ENCODE data around the gene TLNRD1.

DNA sequence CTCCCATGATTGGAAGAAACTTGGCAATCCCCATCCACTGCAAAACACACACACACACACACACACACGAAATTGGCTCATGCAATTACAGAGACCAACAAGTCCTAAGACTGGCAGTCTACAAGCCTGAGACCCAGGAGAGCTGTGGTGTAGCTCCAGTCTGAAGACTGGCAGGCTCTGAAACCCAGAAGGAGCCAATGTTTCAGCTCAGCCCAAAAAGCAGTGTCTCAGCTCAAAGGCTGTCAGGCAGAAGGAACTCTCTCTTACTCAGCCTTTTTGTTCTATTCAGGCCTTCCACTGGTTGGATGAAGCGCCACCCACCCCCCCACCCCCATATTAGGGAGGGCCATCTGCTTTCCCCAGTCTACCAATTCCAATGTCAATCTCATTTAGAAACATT lies 43.2 kb upstream of the TLNRD1 start:
- TF ChIP-seq, protein P1, sequence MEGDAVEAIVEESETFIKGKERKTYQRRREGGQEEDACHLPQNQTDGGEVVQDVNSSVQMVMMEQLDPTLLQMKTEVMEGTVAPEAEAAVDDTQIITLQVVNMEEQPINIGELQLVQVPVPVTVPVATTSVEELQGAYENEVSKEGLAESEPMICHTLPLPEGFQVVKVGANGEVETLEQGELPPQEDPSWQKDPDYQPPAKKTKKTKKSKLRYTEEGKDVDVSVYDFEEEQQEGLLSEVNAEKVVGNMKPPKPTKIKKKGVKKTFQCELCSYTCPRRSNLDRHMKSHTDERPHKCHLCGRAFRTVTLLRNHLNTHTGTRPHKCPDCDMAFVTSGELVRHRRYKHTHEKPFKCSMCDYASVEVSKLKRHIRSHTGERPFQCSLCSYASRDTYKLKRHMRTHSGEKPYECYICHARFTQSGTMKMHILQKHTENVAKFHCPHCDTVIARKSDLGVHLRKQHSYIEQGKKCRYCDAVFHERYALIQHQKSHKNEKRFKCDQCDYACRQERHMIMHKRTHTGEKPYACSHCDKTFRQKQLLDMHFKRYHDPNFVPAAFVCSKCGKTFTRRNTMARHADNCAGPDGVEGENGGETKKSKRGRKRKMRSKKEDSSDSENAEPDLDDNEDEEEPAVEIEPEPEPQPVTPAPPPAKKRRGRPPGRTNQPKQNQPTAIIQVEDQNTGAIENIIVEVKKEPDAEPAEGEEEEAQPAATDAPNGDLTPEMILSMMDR (optimal IDR thresholded peaks at IDR 0.05 in 1 of 3, IDR thresholded peaks at IDR 0.05 in 1 of 3, conservative IDR thresholded peaks at IDR 0.05 in 1 of 3; ENCODE audit: extremely low read depth in 1 of 3, insufficient read depth in 2 of 3, low read length in 3 of 3) = no peak
- no peak for TF ChIP-seq EZH2 (IDR thresholded peaks at IDR 0.05; ENCODE audit: low read length)

Data from keratinocyte (primary cell).